Measurements from ENCODE around the gene FRMD4A.
"Not testable (repeated sequence)": the region's sequence is repeated elsewhere in the genome, so short reads cannot be mapped to it uniquely, and the experiment has no call there.

The FRMD4A gene

GRCh38 chr10:13844651-13845050 lies 486.1 kb downstream of the FRMD4A start:
- DNase-seq (ENCODE audit: low read depth): no peak

GRCh38 chr10:13842117-13842516 lies 488.6 kb downstream of the FRMD4A start:
- no peak for DNase-seq (ENCODE audit: low read depth)

DNA sequence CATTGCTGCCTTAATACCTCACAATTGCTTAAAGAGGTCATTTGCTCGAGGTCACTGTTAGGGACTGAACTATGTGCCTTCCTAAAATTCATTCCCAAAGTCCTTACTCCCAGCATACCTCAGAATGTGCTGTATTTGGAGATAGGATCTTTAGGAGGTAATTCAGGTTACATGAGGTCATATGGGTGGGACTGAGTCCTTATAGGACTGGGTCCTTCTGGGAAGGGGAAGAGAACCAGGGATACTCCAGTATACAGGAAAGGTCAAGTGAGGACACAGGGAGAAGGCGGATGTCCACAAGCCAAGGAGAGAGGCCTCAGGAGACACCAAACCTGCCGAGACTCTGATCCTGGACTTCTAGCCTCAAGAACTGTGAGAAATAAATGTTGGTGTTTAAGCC lies 490.7 kb downstream of the FRMD4A start:
- DNase-seq (ENCODE audit: low read depth): no peak

DNA sequence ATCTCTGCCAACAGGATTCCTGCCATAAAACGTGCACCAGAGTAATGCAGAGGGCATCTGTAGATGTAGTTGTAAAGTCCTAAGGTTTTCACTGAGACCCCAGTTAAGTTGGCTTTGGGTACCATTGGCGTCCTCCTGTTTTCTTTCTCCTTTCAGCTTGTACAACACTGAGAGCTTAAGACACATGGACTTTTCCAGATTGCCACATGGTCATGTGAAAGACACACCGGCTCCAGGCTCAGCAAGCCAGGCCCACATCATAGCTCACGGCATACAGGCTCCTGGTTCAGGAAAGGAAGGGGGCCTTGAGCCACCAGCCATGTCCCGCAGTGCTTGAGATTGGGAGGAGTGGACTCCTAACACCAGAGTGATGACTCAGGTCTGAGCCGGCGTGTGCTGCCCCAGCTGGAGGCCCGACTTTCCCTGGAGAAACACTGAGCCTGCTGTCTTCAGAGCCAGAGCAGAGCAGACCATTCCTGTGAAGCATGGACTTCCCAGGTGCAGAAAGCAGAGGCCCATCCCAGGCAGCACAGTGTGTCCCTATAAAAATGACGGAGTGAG lies 491.2 kb downstream of the FRMD4A start:
- DNase-seq (ENCODE audit: low read depth): no peak

DNA sequence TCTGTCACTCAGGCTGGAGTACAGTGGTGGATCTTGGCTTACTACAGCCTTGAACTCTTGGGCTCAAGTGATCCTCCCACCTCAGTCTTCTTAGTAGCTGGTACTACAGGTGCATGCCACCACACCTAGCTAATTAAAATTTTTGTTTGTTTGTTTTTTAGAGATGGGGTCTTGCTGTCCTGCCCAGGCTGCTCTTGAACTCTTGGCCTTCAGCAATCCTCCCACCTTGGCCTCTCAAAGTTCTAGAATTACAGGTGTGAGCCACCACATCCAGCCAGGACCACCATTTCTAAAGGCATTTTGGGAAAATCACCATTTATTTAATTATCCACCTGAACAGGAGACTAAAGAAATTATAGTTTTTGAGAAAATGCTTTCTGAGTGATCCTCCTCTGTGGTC lies 491.7 kb downstream of the FRMD4A start:
- no peak for DNase-seq (ENCODE audit: low read depth)

DNA sequence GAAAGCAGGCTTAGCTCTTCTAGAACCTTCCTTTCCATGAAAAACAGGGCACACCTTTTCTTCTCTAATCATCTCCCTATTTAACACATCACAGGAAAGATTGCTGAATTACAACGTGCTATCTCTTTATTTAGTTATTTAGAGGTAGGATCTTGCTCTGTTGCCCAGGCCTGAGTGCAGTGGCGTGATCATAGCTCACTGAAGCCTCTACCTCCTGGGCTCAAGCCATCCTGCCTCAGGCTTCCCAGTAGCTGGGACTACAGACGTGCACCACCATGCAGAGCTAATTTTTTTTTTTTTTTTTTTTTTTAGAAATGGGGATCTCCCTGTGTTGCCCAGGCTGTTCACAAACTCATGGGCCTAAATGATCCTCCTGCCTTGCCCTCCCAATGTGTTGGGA lies 492.8 kb downstream of the FRMD4A start:
- no peak for DNase-seq (ENCODE audit: low read depth)

DNA sequence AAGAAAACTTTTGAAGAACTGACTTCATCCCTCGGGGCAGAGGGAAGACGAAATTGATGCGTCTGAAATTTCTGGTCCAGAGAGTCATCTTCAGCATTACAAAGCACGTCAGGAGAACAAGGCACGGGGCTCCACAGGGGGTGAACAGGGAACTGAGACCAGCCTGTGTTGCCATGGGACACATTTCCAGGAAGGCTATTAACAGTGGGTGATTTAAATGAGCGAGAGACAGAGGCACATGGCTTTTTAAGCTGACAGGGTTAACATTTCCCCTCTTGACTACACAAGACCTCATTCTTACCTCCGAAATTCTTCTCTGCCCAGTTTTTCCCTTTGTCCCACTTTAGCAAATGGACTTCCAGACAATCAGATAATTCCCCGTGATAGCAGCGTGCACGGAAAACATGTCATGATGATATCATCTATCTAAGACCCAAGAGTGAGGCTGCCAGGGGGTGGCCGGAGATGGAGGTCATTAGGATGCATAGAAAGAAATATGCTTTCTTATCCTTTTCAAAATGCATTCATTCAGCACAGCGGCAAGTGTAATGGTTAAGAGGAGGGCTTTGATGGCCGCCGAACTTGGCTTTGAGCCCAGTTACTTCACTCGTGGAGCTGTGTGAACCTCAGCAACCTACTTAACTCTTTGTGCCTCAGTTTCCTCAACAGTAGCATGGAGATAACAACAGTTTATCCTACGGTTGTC lies 496.0 kb downstream of the FRMD4A start:
- no peak for DNase-seq (ENCODE audit: low read depth)

- DNase-seq (ENCODE audit: low read depth): no peak
Observed at GRCh38 chr10:13831711-13832141, 499.0 kb downstream of the FRMD4A start.

DNA sequence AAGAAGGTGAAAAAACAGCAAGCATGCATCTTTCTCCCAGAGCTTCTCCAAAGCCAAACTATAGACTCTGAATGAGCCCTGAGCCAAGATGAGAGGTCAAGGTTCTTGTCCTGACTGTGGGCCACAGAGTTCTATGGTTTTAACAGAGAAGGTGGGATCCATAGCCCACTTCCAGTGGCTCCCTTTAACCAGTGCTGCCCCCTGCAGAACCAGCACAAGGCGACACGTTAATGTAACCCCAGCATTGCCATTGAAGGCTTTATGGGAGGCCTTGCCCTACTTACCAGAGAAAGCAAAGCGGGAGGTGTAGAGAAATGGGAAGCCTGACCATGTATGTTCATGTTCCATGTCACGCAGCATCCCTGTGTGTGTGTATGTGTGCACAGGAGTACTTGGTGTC lies 500.3 kb downstream of the FRMD4A start:
- no peak for DNase-seq (ENCODE audit: low read depth)

DNA sequence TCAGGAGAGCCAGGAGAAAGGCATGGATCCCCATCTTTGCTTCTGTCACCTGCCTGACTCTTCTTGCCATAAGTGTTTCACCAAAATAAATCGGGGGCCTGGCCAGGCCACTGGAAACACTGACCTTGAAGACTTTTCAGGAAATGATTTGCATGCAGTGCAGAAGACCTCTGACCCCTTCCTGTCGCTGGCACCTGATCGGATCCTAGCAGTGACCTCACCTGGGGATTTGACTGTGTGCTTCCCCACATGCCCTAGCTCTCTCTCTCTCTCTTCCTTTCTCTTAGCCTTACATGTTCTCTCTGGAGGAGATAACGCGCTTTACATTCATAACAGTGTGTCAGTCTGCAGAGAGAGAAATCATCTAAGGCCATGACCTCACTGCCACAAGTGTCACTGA lies 500.9 kb downstream of the FRMD4A start:
- DNase-seq (ENCODE audit: low read depth): no peak

DNA sequence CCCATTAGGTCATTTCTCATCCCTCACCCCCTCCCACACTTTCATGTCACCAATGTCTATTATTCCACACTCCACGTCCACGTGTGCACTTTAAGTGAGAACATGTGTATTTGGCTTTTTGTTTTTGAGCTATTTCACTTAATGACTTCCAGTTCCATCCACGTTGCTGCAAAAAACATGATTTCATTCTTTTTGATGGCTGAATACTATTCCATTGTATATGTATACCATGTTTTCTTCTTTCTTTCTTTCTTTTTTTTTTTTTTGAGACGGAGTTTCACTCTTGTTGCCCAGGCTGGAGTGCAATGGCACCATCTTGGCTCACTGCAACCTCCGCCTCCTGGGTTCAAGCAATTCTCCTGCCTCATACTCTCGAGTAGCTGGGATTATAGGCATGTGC lies 502.4 kb downstream of the FRMD4A start:
- DNase-seq (ENCODE audit: low read depth): not testable (repeated sequence)

DNA sequence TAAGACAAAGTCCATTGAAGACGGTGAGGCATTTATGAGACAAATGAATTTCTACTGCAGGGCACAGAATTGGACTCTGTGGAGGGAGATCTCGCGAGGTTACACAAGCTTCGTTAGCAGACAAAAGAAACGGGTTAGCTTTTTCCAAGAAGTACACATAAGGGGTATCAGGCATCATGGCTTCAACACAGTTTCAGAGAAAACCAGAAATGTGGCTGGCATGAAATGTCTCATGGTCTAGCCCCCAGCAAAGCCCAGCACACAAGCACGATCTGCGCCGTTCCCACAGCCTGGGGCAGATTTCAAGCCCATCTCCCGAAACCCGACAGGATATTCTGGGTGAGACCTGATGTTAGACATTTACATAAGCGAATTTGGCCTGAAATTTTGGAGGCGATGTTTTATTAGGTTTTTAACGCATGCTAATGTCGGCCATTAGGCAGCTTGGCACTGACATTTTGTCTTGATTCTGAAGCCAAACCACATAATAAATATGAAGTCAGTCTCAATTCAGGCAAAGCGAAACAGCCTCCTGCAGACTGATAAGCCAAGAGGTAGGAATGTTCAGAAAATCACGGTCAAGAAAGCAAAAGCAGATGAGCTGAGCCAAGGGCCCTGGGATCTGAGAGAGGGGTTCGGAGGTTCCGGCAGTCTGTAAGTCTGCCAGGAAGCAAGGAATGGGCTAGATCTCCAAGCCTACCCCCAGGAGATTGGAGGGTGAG lies 503.5 kb downstream of the FRMD4A start:
- no peak for DNase-seq (ENCODE audit: low read depth)

DNA sequence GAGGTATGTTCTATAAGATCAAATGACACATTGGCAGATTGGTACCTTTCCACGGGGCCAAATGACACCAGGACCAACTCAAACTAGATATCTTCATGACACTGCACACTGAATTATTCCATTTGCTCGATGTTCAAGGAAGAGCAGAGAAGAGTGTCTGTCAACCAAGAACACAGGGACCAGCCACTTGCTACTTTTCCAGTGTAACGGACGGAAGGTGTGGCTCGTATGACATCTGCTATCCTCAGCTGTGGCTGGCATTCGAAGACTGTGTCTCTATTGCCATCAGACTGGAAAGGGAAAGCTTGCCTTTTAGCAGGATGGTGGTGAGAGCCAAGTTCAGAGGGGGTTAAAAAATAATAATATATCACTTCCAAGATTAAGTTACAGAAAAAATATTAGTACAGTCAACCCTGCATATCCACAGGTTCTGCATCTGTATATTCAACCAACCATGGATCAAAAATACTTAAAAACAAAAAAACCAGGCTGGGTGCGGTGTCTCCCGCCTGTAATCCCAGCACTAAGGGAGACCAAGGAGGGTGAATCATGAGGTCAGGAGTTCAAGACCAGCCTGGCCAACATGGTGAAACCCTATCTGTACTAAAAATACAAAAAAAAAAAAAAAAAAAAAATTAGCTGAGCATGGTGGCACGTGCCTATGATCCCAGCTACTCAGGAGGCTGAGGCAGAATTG lies 506.9 kb downstream of the FRMD4A start:
- DNase-seq (ENCODE audit: low read depth): no peak

GRCh38 chr10:13823096-13823708 lies 507.5 kb downstream of the FRMD4A start:
- no peak for DNase-seq (ENCODE audit: low read depth)

- DNase-seq (ENCODE audit: low read depth): no peak
Observed at GRCh38 chr10:13822490-13822889, 508.2 kb downstream of the FRMD4A start.

GRCh38 chr10:13820964-13821337 lies 509.8 kb downstream of the FRMD4A start:
- DNase-seq (ENCODE audit: low read depth): no peak

- DNase-seq (ENCODE audit: low read depth): no peak
Observed at GRCh38 chr10:13820119-13820963, 510.4 kb downstream of the FRMD4A start.

GRCh38 chr10:13816195-13816925 lies 514.4 kb downstream of the FRMD4A start:
- DNase-seq (ENCODE audit: low read depth): no peak

- no peak for DNase-seq (ENCODE audit: low read depth)
Observed at GRCh38 chr10:13815756-13816155, 515.0 kb downstream of the FRMD4A start.

- DNase-seq (ENCODE audit: low read depth): no peak
Observed at GRCh38 chr10:13813550-13813949, 517.2 kb downstream of the FRMD4A start.

- DNase-seq (ENCODE audit: low read depth): no peak
Observed at GRCh38 chr10:13812804-13813203, 517.9 kb downstream of the FRMD4A start.

All from activated T-helper 9 cell treated with anti-CD3 and anti-CD28 coated beads, Interleukin-2, amount 50 U/mL, for 16 hours (primary cell).